ENCODE results near the gene GPR183.

Gene GPR183

GRCh38 chr13:99246100-99246499 is 61.1 kb downstream of the GPR183 start:
- no peak for DNase-seq (ENCODE audit: low read depth, low spot score)

All from smooth muscle cell of the brain vasculature (primary cell).